HCT116 (cell line): ENCODE measurements around the gene CXADR.

Experiments
- ATF3 ChIP-seq: IDR thresholded peaks from 2 replicates; pipeline ENCODE4 v1.6.1; 2012
- CBX3 ChIP-seq: IDR thresholded peaks from 2 replicates; pipeline ENCODE4 v1.6.1; 2012; ENCODE audit warnings: low read depth
- CTCF ChIP-seq, 3 experiments: fragments of 200-600 bp in 1 of 3; sonication (generic) in 1 of 3; IDR thresholded peaks in 2 of 3; conservative IDR thresholded peaks in 1 of 3; 2 replicates each; pipeline ENCODE4 v1.5.1; 2012 to 2017; ENCODE audit warnings: low read depth in 2 of 3, low read length in 2 of 3, antibody characterized with exemption in 1 of 3, borderline replicate concordance in 1 of 3, control low read depth in 1 of 3, mild to moderate bottlenecking in 1 of 3, mixed read lengths in 1 of 3, mixed run types in 1 of 3, moderate library complexity in 1 of 3; ENCODE audit not compliant: insufficient read depth in 1 of 3
- EZH2 ChIP-seq: fragments of 200-600 bp; sonication (generic); IDR thresholded peaks from 2 replicates; pipeline ENCODE4 v1.6.1; 2017; ENCODE audit warnings: antibody characterized with exemption, mixed run types
- EZH2phosphoT487 ChIP-seq: fragments of 200-600 bp; IDR thresholded peaks from 2 replicates; pipeline ENCODE4 v1.6.1; 2018; ENCODE audit warnings: antibody characterized with exemption, borderline replicate concordance
- JUND ChIP-seq: IDR thresholded peaks from 2 replicates; pipeline ENCODE4 v1.6.1; 2012
- POLR2A ChIP-seq: IDR thresholded peaks from 2 replicates; pipeline ENCODE4 v1.7.0; 2011; ENCODE audit warnings: borderline replicate concordance; ENCODE audit not compliant: insufficient read depth, insufficient read length; ENCODE audit errors: extremely low read depth
- REST ChIP-seq: IDR thresholded peaks from 2 replicates; pipeline ENCODE4 v1.6.1; 2012; ENCODE audit warnings: low read depth
- SIN3A ChIP-seq: IDR thresholded peaks from 2 replicates; pipeline ENCODE4 v1.6.1; 2012; ENCODE audit warnings: low read depth
- SP1 ChIP-seq: IDR thresholded peaks from 2 replicates; pipeline ENCODE4 v1.6.1; 2012; ENCODE audit warnings: low read depth
- TCF7L2 ChIP-seq: IDR thresholded peaks from 2 replicates; pipeline ENCODE4 v1.7.0; 2011; ENCODE audit warnings: borderline replicate concordance, inconsistent platforms; ENCODE audit not compliant: insufficient read depth, insufficient read length; ENCODE audit errors: extremely low read depth
- ZBTB33 ChIP-seq: IDR thresholded peaks from 2 replicates; pipeline ENCODE4 v1.6.1; 2011; ENCODE audit warnings: mild to moderate bottlenecking, low read length, moderate library complexity; ENCODE audit not compliant: insufficient replicate concordance; ENCODE audit errors: extremely low read depth
- ZNF274 ChIP-seq: fragments of 200-500 bp; sonication (Bioruptor generic); IDR thresholded peaks from 2 replicates; pipeline ENCODE4 v1.6.1; 2014; ENCODE audit warnings: mild to moderate bottlenecking, low read depth, low read length, inconsistent platforms

- TF ChIP-seq CTCF (IDR thresholded peaks at IDR 0.05 in 2 of 3, conservative IDR thresholded peaks at IDR 0.05 in 1 of 3; ENCODE audit: borderline replicate concordance in 1 of 3, insufficient read depth in 1 of 3, low read depth in 2 of 3, low read length in 2 of 3) (no peak), CBX3 (no peak), SIN3A (no peak), TCF7L2 (no peak), REST (no peak), ZBTB33 (no peak), SP1 (no peak), POLR2A (no peak), EZH2 (no peak), ATF3 (no peak), EZH2phosphoT487 (no peak), JUND (no peak), ZNF274 (no peak)
Observed at GRCh38 chr21:17554120-17554519, 41.3 kb downstream of the CXADR start.
